HG02852 (cell line): Measurements from ENCODE around the gene PGM5.

Experiments
- ATAC-seq: cut with Tn5 transposase; IDR thresholded peaks from one replicate; pipeline ENCODE4 v1.9.1; 2021; ENCODE audit warnings: mild to moderate bottlenecking, moderate library complexity; ENCODE audit not compliant: unreplicated experiment

The PGM5 gene

DNA sequence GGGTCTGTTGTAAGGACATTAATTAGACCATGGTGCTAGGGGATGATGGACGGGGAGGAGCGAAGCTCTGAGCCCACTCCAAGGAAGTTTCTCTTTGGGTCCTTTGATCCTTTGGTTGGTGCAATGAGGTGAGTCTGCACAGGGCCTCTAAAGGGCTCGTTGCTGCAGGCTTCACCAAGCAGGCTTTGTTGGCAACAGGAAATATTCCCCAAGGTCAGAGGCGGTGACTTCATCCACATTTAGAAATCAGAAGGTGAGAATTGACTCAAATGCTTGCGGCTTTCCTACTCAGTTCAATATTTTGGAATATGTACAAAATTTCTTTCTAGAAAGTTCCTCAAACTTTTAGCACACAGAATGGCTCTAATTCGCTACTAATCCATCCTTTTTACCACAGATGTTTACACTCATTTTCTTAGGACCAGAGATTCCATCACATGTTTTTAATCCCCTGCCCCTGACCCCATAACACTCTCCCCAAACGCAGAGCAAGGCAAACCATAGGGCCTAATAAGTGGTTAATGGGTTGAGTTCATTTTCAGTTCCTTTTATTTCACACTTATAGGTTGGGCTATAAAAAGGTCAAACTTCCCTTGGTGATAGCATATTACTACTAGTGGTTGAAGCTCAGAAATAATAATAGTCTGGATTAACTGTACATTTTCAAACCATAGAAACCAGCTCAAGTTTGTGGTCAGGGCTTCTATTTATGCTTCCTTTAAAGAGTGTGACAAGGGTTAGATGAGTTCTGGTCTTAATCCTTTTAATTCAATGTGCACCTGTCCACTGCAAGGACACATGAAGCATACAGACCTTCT lies 221.6 kb downstream of the PGM5 start:
- ATAC-seq: peak; percentile 88
